Hematopoietic multipotent progenitor cell treated with erythropoietin and hydrocortisone succinate and interleukin-3 and kit ligand, for 4 days (in vitro differentiated cells): ENCODE data around the gene TGFB1I1.
"Not testable (repeated sequence)": the region's sequence is repeated elsewhere in the genome, so short reads cannot be mapped to it uniquely, and the experiment has no call there.

Experiments used
- DNase-seq: peaks from one replicate; pipeline ENCODE4 v3.0.0-alpha.2; 2015

The TGFB1I1 gene

GRCh38 chr16:31471875-31472708 lies at the start of gene TGFB1I1:
Gene TGFB1I1, plus strand, starts transcription at chr16:31472152. Its CDS starts 37 bp downstream, at chr16:31472189.
- peak; percentile 52 for DNase-seq

- DNase-seq = no peak
Measured at GRCh38 chr16:31423241-31423640, 48.7 kb upstream of the TGFB1I1 start.

GRCh38 chr16:31423801-31424200 lies 48.2 kb upstream of the TGFB1I1 start:
- DNase-seq = no peak

- peak; percentile 53 for DNase-seq
Measured at GRCh38 chr16:31427441-31428278, 44.3 kb upstream of the TGFB1I1 start.

- DNase-seq = no peak
Measured at GRCh38 chr16:31428279-31428597, 43.7 kb upstream of the TGFB1I1 start, which contains the start of gene COX6A2. Gene COX6A2, minus strand, starts transcription at chr16:31428360. Its CDS starts 35 bp downstream, at chr16:31428325.

GRCh38 chr16:31428638-31429247 lies 43.2 kb upstream of the TGFB1I1 start:
- no peak for DNase-seq

GRCh38 chr16:31429314-31429713 lies 42.6 kb upstream of the TGFB1I1 start:
- no peak for DNase-seq

- no peak for DNase-seq
Measured at GRCh38 chr16:31429796-31430195, 42.2 kb upstream of the TGFB1I1 start.

GRCh38 chr16:31430380-31431052 lies 41.4 kb upstream of the TGFB1I1 start:
- no peak for DNase-seq

GRCh38 chr16:31435341-31436220 lies 36.4 kb upstream of the TGFB1I1 start:
- DNase-seq = no peak

- no peak for DNase-seq
Measured at GRCh38 chr16:31436221-31437045, 35.5 kb upstream of the TGFB1I1 start.

- no peak for DNase-seq
Measured at GRCh38 chr16:31438414-31438813, 33.5 kb upstream of the TGFB1I1 start.

- DNase-seq = not testable (repeated sequence)
Measured at GRCh38 chr16:31439023-31439422, 32.9 kb upstream of the TGFB1I1 start.

GRCh38 chr16:31439519-31439918 lies 32.4 kb upstream of the TGFB1I1 start:
- no peak for DNase-seq

- no peak for DNase-seq
Measured at GRCh38 chr16:31440516-31441184, 31.3 kb upstream of the TGFB1I1 start.

GRCh38 chr16:31441956-31442355 lies 30.0 kb upstream of the TGFB1I1 start:
- no peak for DNase-seq

GRCh38 chr16:31445931-31446330 lies 26.0 kb upstream of the TGFB1I1 start:
- DNase-seq = not testable (repeated sequence)

GRCh38 chr16:31451201-31451600 lies 20.8 kb upstream of the TGFB1I1 start:
- no peak for DNase-seq

GRCh38 chr16:31451681-31452351 lies 20.1 kb upstream of the TGFB1I1 start:
- peak; percentile 78 for DNase-seq

GRCh38 chr16:31452631-31453106 lies 19.3 kb upstream of the TGFB1I1 start:
- DNase-seq = peak; percentile 37
